NCI-H82 treated with DMSO at 0.1 percent for 48 hours (cell line): ENCODE data around the gene GPC2.
"Not testable (repeated sequence)": the region's sequence is repeated elsewhere in the genome, so short reads cannot be mapped to it uniquely, and the experiment has no call there.

Source experiments
- DNase-seq: peaks from one replicate; lab custom pipeline; 2025; ENCODE audit not compliant: unreplicated experiment; lab: John Stamatoyannopoulos, UW

Gene GPC2

DNA sequence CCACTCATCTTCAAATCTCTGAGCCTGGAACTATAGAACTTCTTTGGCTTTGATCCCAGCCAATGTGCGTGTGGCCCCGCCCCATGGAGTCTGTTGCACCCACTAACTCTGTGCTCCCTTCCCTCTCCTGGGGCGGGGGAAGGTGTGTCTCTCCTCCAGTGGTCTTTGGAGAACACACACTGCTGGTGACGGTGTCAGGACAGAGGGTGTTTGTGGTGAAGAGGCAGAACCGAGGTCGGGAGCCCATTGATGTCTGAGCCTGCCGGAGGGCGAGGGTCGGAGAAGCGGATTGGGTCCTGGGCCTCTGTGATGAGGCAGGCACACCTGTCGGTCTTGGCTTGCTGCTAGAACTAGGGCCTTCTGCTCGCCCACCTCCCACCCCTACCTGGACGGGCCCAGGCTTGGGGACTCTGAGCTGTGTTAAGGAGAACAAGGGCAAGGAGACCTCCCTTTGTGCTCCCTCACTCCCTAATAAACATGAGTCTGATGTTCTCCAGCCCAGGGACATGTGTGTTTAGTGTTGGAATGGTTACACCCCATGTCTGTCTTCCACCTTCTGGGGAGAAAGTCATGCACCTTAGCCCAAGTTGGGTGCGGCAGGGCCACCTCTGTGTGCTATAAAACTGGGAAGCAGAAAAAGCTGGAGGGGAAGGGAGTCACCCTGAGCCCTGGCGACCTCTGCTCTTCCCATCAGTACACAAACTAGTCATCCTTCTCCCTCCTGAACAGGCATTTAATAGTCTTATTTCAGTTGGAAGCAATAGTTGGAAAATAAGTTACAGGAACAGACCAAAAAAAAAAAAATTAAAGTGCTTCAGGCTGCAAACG is 23.3 kb downstream of the GPC2 start:
- DNase-seq = no peak

DNA sequence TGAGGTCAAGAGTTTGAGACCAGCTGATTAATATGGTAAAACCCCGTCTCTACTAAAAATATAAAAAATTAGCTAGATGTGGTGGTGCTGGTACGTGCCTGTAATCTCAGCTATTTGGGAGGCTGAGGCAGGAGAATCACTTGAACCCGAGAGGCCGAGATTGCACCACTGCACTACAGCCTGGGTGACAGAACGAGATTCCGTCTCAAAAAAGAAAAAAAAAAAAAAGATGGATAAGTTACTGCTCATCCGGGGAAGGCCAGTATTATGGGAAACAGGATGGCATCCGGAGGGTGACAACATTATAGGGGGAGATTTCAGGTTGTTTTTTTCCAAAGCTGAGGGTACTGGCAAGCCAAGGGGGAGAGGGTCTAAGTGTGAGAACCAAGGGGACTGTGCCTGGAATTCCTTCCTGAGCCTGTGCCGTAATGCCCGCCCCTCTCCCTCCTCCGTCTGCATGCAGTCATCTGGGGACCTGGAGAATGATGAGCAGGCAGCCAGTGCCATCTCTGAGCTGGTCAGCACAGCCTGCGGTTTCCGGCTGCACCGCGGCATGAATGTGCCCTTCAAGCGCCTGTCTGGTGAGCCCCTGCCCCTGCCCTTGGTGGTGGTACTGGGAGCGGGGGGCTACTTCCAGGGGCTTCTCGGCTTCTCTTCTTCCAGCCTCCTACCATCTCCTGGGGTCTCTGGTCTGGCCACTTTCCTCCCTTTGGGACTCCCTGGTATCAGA is 24.1 kb downstream of the GPC2 start:
- DNase-seq = no peak

DNA sequence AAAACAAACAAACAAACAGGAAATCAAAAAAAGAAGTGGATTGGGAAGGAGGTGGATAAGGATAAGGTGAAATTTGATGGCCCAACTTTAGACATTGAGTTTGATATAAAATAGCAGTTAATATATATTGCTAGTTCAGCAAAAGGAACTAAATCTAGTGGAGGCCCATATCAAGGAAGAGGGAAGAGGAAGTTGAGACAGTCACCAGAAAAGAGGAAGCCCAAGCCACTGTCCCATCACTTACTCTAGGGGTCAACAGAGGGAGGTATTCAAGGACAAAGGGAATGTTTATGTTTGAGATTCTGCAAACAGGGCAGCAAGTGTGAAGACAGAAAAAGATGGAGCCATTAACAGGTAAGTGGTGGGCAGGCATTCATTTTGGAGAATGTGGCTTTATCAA is 24.8 kb downstream of the GPC2 start:
- DNase-seq = no peak

DNA sequence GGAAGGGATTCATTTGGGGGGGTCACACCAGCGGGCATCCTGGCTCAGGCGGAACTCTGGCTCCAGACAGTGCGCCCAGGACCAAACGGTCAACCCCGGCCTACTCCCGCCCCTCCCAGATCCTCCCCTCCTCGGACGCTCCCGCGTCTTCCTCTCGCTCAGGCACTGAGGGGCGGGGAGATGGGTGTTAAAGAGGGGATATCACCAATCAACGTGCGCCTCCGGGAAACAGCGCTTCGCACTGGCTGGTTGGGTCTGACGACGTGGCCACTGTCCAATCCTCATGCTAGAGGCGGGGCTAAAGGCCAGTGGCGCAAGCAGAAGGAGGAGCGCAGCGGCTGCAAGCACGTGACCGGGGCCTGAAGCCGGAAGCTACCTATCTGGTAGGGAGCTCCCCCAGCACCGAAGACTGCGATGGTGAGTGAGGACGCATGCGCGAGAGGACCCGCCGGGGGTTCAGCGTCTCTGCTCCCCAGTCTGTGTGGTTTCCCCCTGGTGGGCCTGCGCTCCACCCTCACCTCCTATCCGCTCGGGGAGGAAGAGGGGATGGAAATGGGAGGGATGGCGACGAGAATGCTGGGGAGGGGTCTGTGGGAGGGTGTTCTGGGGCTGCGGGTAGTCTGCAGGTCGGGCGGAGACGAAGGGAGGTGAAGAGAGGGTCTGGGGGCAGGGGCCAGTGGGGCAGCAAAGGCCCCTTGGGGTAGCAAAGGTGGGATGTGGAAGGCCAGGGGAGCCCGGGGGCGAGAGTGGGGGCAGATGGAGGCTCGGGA is 28.4 kb downstream of the GPC2 start, which contains the start of gene LAMTOR4:
Gene LAMTOR4 (plus strand): TSS at position 360 of the 770 bp plus-strand sequence. CDS start 55 bp downstream, at position 415.
- peak; percentile 98 for DNase-seq

DNA sequence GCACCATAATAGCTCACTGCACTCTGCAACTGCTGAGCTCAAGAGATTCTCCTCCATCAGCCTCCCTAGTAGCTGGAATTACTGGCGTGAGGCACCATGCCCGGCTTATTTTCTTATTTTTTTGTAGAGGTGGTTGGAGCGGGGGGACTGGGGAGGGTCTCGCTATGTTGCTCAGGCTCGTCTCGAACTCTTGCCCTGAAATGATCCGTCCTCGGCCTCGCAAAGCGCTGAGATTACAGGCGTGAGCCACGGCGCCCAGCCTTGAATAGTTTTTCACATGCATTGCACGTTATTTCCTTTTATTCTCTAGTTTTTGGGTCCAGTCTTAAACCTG is 29.0 kb downstream of the GPC2 start:
- DNase-seq = no peak

DNA sequence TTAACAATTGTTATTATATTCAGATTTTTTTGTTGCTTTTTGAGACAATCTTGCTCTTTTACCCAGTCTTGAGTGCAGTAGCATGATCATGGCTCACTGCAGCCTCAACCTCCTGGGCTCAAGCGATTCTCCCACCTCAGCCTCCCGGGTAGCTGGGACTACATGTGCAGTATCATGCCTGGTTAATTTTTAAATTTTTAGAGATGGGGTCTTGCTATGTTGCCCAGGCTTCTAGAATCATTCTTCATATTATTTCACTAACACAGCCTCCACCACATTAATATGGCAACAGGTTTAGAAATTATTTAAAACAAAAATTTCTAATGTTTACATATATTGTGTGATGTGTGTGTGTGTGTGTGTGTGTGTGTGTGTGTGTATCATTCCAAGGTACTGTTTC is 29.9 kb downstream of the GPC2 start:
- no peak for DNase-seq

DNA sequence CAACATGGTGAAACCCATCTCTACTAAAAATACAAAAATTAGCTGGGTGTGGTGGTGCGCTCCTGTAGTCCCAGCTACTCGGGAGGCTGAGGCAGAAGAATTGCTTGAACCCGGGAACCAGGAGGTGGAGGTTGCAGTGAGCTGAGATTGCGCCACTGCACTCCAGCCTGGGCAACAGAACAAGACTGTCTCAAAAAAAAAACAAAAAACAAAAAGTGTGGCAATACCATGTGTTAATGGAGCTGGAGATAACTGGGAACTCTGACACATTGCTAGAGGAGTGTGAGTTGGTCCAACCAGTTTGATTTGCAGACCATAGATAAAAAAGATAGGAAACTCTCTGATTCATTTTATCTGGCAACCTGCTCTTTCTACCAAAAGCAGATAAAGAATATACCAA is 30.8 kb downstream of the GPC2 start:
- not testable (repeated sequence) for DNase-seq

DNA sequence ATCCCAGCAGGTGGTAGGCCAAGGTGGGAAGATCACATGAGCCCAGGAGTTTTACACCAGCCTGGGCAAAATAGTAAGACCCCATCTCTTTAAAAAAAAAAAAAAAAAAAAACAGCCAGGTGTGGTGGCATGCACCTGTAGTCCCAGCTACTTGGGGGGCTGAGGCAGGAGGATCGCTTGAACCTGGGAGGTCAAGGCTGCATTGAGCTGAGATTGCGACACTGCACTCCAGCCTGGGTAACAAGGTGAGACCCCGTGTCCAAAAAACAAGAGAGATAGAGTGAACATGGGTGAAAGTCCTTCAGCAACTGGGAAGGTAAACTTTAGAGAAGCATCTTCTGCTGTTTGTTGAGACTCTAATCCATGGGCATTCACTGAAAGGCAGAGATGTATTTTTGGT is 34.7 kb downstream of the GPC2 start:
- DNase-seq = no peak

DNA sequence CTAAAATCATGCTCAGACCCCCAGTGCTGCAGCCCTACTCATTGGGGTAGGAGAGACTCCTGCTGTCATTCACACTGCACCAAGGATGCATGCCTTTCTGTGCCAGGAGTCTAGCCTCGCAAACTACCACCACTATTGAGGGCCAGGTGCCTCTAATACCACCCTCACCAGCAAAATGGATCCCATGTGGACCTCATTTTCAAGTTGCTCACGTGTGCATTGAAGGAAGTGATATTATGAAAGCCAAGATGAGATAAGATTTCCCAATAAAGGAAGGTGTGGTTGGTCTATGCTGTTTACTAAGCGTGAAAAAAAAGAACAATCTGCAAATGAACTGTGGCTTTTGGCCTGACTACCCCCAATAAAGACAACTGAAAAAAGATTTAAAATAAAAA is 35.6 kb downstream of the GPC2 start:
- no peak for DNase-seq

DNA sequence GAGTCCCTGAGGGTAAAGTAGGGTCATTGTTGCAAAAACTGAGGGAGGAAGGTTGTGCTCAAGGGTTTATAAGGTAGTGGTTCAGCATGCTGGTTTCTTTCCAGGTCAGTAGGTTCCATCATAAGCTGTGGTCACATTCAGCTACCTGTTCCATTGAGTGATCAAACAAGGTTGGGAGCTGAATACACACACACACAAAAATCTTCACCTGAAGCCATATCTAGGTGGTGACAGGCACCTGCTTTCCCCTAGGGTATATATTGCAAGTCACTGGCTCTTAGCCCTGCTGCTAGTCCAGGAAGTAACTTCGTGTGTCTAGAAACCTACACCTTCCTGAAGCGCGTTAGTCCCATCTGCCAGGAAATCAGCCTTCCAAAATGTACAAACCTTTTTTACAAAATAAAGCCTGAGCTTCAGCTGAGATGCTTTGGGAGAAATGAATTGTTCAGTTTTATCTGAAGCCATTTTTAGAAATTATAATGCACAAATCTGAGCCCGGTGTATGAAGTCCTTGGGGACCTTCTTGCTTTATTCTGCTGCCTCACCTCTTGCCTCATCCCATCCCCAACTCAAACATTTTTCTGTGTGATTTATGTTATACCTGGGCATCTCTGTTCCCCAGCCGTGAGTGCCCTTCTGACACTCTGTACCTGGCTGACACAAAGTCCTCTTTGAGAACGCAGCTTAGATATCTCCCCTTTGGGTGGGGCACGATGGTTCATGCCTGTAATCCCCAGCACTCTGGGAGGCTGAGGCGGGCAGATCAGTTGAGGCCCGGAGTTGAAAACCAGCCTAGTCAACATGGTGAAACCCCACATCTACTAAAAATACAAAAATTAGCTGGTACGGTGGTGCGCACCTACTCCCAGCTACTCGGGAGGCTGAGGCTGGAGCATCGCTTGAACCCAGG is 39.1 kb downstream of the GPC2 start:
- DNase-seq = no peak

DNA sequence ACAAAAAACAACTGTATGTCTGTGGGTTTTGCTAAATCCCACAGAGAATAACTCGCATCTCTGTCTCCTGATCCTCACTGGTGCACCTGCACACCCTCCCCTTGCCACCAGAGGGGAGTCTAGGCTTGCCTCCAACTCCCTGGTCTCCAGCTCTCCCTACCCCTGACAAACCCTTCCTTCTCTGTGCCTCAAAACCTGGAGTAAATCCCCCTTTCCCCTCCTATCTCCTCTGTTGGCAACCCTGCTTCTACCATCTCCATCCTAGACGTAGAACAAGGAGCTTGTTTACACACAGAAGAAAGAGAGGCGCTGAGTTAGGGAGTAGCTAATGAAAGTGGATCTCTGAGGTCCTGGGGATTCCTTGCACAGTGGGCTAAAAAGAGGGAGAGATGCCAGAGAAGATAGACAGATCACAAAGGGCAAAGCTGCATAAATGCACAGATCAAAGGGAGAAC is 44.5 kb downstream of the GPC2 start:
- DNase-seq = peak; percentile 39

DNA sequence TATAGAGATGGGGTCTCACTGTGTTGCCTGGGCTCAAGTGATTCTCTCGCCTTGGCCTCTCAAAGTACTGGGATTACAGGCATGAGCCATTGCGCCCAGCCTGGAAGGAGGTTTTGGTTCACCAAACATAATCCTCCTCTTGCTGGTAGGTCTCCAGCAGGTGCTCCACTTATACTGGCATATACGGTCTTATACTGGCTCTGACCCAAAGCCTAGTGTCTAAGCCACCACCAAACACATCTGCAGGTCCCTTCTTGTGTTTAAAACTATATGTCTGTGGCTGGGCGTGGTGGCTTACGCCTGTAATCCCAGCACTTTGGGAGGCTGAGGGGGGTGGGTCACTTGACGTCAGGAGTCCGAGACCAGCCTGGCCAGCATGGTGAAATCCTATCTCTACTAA is 45.1 kb downstream of the GPC2 start:
- peak; percentile 12 for DNase-seq

DNA sequence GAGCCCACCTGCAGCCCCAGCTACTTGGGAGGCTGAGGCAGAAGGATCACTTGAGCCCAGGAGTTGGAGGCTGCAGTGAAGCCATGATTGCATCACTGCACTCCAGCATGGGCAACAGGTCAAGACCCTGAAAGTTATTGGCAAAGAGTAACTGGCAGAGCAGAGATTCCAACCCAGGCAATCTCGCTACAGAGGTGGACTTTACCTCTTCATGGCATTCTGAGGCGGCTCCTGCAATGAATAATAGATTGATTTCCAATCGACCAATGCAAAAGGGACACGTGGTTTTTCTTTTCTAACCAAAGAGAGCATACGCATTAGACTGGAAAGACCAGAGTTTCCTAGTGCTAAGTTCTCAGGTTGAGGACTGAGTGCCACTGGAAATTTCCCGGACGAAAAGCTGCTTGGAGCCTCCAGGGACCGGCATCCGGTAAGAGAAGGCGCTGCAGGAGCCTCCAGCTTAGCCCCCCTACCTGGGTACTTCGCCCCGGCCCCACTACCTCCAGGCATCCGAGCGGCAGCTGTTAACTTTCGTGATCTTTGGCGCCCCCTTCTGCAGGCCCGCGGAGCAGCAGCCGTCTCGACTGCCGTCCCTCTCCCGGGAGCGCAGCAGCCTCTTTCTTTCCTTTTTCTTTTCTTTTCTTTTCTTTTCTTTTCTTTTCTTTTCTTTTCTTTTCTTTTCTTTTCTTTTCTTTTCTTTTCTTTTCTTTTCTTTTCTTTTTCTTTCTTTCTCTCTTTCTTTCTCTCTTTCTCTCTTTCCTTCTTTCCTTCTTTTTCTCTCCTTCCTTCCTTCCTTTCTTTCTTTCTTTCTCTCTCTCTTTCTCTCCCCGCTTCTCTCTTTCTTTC is 46.4 kb downstream of the GPC2 start:
- peak; percentile 37 for DNase-seq

DNA sequence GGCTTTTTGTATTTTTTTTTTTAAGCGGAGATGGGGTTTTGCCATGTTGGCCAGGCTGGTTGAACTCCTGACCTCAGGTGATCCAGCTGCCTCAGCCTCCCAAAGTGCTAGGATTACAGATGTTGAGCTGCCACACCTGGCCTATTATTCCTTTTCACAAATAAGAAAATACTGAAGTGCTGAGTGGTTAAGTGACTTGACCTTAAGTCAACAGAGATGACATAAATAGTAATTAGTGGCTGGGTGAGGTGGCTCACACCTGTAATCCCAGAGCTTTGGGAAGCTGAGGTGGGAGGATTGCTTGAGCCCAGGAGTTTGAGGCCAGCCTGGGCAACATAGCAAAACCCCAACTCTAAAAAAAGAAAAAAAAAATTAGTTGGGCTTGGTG is 47.0 kb downstream of the GPC2 start:
- DNase-seq = not testable (repeated sequence)

DNA sequence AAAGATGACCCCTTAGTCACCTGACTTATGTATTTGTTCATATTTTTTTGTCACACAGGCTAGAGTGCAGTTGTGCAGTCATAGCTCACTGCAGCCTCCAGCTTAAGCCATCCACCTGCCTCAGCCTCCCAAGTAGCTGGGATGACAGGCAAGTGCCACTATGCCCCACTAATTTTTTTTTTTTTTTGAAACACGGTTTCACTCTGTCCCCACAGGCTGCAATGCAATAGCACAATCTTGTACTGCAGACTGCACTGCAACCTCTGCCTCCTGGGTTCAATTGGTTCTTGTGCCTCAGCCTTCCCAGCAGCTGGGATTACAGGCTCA is 48.6 kb downstream of the GPC2 start:
- DNase-seq = no peak

DNA sequence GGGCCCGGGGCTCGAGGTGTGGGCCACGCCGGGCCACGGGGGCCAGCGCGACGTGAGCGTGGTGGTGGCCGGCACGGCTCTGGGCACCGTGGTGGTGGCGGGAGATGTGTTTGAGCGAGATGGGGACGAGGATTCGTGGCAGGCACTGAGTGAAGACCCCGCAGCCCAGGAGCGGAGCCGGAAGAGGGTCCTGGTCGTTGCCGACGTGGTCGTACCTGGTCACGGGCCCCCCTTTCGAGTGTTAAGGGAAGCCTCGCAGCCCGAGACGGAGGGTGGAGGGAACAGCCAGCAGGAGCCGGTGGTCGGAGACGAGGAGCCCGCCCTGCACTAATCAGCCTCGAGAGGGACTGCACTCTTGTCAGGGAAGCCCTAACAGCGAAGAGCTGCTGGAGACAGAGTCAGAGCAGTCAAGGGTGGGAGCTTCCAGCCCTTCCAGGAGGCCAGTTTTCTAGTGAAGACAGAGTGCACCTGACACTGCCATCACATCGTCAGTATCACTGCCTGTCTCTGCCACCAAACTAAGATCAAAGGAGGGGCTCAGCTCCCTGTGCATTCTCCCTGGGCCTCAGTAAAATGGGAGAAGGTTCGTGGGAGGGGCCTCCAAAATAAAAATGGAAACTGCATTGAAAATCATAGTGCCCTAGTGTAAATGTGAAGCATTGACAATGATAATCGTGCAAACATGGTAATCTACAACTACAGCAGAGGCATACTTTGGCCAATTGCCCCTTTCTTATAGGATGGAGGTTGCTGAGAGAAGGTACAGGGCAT is 49.1 kb downstream of the GPC2 start:
- DNase-seq = no peak

DNA sequence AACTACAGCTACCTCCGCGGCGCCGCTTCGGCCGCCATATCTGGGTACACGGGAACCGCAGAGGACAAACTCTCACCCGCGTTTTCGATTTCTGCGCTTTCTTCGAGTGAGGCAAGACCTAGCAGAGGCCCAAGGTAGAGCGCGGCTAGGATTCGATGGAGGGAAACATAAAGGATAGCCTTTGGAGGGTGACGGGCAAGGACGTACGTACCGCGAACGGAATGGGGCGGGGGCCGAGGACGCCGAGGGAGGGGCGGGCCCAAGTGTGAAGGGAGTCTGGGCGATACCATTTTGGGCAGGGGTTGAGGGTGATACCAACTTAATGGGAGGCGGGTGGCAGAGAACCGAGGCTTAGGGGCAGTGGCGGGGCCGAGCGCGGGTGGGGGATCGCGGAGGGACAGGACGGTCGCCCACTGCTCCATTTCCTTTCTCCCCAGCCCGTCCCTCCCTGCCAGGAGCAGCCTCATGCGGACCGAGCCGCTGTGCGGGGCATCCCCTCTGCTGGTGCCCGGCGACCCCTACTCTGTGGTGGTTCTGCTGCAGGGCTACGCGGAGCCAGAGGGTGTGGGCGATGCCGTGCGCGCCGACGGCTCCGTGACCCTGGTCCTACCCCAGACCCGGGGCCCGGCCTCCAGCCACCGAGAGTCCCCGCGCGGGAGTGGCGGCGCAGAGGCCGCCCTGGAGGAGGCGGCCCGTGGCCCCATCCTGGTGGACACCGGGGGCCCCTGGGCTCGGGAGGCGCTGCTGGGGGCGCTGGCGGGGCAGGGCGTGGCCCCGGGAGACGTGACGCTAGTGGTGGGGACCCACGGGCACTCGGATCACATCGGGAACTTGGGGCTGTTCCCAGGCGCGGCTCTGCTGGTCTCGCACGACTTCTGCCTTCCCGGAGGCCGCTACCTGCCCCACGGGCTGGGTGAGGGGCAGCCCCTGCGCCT is 50.0 kb downstream of the GPC2 start, which contains the start of gene MBLAC1:
Gene MBLAC1 (plus strand): TSS at position 37 of the 935 bp plus-strand sequence. CDS start 429 bp downstream, at position 466.
- DNase-seq = peak; percentile 65
